GM18868 (cell line): ENCODE measurements around the gene VEZF1.

ENCODE experiments used
- ATAC-seq: cut with Tn5 transposase; IDR thresholded peaks from one replicate; pipeline ENCODE4 v1.9.1; 2021; ENCODE audit warnings: mild to moderate bottlenecking, moderate library complexity; ENCODE audit not compliant: unreplicated experiment

Gene VEZF1

DNA sequence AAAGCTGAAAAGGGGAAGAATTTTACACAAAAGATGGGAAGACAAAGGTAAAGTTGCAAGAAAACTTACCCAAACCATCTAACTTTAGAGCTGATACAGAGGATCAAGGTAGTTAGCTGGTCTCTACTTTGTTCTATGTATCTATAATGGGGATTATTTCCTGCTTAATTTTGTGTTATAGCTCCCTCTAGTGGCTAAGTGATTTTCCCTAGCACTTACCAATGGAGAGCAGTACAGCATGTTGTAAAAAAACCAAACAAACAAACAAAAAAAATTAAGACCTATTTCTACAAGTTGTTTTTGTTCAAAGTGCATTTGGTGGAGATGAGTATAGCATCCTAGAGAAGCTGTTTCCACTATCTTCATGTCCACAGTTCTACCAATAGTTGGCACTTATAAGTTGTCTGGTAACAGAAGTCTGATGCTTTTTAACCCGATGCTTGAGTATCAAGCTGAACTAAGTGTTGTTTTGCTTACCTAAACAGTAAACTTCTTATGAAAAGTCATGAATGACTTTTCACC, 11.5 kb upstream of the VEZF1 start:
- ATAC-seq = peak; percentile 55

DNA sequence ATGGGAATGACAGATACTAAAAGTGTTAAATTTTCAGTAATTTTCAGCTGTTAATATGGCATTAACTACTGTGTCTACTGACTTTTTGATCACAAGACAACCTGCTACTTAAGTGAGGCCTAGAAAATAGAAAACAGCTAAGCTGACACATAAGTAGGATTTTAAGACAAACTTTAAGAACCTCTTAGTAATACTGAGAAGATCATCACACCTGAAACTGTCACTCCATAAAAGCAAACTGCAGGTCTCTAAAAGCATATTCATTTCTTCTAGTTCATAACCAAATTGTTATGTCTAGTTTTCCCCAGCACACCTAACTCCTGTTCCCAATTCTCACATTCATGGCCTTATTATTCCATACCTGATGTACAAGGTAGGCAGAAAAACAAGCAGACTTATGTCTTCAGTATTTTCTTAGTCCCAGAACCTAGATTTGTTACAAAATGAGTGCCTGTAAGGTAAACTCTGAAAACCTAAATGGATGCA, 11.0 kb upstream of the VEZF1 start:
- no peak for ATAC-seq

DNA sequence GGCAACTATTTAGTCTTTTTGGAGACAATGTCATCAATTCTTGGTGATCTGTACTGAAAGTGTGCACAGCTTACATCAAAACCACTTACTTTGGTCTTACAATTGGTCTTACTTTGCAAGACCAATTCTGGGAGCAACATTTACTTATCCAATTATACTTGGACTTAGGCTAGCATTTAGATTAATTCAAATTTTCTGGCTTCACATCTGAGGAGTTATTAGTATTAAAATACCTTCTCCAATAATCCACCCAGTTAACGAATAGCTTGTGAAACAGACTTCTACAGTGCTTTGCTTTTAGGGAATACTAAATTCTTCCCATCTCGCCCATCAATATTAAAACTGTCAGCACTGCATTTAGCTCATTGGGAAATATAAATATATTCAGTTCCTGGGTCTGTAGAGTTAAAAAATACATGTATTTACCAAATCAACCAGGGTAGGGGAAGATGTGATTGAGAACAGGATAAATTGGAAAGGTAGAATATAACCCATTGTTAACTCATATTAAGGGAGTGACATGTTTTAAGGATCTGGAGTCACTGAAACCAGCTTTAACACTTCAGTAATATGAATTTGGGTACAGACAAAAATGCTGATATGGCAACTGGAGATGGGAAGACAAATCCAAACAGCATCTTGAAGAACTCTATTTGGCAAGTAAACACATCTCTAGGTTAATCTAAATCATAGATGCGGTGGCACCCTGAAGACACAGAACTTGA, 9.2 kb upstream of the VEZF1 start:
- ATAC-seq = no peak

DNA sequence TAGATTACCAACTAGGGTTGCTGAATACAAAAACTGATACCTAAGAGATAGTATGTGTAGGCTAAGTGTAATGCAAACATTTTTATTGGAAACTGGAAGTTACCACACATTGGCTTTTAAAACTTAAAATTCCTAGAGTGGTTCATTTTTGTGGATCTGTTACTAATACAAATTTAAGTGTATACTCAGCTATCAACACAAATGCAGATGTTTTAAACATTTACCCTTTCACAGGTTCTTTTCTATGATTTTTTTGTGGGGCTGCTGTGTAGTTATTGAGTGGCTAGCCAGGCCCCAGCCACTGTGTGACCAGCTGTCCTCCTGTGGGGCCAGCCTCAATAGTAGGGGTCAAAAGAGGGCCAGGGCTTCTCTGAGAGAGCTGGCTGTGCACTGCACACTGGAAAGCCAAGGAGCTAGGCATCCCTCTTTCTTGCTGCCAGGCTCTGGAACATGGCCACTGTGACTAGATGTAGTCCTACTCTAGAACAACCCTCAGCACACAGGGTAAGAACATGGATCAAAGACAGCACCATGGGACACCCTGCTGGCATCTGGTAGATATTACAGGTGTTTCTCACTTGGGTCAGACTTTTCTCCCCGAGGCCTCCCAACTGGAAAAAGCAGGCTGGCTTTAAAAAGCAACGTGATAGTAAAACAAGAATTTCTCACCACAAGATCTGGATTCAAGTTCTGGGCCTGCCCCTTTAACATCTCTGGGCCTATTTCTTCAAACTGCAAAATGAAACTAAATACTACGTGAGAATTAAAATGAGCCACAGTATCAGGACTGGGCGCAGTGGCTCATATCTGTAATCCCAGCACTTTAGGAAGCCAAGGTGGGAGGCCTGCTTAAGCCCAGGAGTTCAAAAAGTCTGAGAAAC, 7.3 kb upstream of the VEZF1 start:
- ATAC-seq = peak; percentile 75

DNA sequence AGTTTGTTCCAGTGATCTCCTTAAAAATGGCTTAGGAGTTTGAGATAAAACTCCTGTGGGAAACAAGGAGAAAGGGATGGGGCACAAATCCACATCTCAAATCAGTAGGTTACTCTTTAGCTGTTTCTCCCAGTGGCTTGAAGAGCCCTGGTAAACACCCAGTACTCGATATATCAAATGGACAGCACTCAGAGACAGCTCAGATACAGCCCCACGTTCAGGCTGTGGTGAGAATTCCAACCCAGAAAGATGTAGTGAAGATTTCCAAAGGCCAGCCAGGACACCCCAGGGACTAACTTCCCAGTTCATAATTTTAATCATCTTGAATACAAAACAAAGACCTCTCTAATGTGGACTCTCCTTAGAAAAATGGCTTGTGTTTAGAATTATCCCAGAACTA, 6.4 kb upstream of the VEZF1 start:
- ATAC-seq = no peak

DNA sequence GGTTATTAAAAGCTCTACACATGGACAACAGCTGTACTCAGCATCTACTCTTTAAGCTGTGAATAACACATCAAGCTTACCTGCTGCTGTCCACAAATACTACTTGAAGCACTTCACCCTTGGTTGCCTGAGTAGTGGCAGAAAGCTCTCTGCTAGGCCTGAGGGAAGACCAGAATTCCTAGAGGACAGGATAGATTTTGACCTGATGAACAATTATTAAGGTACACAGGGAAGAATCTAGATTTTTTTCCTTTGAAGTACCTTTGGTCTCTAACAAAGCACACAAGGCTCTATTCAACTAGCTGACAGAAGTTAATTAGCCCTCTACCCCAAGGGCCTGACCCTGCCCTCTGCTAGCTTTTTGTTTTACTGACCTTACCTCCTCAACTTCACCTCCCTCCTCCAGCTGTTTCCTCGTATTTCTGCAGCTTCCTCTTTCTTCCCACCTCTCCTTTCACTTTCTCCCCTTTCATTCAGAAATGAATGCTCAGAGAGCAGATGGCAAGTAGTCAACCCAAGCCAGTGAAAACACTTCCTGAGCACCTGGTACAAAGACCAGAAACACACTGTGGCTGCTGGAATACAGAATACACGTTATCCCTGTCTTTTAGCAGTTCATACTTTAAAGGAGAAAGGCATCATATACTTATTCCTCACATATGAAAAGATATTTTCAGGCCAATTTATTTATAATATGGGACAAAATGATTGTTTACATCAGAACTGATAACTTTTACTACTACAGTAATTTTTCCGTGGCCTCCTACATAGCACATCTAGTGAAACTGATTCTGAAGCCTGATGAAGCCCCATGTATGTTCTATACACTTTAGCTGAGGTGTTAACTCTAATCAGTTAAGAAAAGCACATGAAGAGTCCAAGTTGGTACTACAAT, 5.7 kb upstream of the VEZF1 start:
- ATAC-seq = no peak

DNA sequence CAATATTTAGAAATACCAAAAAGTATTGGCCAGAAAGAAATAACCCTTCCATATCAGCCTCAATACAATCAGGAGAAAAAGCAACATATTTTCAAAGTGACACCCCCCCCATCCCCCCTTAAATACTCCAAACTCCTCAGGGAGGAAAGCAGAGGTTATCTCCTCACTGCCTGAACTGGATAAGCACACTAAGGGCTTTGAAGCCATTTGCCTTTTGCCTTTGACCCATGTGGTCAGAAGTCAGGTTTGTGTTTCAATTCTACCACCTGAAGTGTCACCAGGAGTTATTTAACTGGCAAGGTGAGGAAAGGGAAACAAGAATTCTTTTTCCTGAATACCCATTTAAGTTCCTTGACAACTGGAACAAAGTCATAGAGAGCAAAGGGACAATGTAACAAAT, 3.5 kb upstream of the VEZF1 start:
- no peak for ATAC-seq

DNA sequence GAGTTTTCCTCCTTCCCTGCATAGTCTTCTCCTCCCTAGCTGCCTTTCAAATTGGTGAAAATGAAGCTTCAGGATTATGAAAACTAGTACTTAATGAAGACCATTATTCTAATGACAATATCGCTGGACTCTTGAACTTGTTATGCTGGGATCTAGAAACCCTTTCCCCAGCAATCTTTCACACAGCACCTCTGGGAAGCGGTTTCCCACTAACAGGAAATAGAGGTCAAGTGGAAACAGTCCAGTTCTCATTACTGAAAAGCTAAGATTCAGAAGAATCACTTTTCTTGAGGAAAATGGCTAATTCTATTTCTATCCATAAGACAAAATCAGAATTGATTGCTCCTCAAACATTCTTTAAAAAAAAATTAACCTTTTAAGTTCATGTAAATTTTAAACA, 2.0 kb upstream of the VEZF1 start:
- ATAC-seq = no peak

DNA sequence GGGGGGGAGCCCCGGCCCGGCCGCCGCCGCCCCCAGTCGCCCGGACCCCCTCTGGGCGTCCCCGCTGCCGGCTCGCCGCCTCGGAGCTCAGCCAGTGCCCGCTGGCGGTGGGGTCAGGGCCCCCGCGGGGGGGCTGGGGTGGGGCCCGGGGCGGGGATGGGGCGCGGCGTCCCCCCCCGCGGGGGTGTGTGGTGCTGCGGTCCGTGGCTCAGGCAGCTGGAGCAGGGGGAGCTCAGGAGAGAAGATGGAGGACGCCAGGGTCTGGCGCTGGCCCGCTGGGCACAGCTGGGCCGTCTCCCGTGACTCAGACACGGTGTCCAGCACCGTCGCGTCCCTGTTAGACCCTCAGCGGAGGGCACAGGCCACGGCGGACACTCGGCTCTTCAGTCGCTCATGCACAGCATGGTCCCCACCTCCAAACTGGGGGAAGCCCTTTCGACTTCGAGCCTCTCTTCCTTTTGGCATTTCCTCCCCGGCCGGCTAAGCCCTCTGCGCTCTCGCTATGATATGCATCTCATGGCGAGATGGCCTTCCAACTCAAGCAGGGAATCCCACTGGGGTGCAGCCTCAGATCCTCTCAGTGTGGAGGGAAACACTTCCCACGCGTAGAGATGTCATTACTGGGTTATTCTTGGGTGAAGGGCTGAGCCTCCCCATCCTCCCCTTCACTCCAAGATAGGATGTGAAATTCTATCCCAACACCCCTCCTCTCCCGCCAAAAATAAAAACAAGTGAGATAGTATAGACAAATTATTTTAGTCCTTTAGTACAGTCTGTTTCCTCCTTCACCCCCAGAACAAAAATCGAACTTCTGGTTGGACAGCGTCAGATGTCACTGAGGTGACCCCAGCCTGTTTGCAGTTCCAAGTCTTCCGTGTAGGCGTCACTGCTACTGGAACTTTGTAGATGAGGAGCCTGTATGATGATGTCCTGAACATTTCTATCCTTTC, 522 bp upstream of the VEZF1 start:
- peak; percentile 74 for ATAC-seq

DNA sequence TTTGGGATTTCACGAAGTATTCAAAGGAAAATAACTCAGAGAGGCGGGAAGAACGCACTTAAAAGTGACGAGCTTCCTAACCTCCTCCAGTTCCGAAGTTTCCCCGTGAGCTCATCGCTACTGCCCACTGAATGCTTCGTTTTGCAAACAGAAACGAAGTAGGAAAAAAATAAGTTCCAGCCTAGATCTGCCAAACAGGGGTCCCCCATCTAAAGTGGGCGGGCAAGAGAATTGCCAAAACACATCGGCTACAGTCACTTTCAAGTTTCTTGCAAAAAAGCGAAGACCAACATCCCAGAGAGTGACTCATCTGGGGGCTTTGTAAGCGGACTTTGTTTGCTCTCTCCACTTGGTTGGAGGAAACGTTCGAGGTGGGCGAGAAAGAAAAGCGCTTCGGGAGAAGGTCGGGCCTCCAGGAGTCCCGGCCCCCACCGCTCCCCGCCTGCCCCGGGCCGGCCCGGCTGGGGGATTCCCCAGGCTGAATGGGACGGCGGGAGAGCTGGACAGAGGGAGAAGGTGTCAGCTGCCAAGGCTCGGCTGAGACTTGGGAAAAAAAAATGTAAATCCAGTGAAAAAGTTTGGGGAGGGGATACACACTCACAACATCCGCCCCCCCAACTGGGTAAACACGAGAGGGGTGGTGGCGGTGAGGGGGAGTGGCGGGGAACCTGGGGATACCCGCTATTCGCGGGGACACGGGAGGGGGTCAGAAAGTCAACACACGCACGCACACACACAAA, 1.0 kb downstream of the VEZF1 start:
- peak; percentile 15 for ATAC-seq

DNA sequence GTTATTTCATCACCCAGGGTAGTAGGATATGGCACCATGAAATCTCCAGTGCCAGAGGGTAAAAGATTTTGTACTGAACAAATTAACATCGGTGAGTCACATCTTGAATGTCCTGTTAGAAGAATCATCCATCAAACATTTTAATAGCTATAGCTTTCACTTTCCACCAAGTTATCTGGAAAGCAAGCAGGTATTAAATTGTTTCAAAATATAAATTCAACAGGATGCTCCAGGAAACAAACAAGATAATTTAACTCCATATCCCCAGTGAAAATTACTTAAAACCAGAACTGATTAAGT, 2.4 kb downstream of the VEZF1 start:
- no peak for ATAC-seq

DNA sequence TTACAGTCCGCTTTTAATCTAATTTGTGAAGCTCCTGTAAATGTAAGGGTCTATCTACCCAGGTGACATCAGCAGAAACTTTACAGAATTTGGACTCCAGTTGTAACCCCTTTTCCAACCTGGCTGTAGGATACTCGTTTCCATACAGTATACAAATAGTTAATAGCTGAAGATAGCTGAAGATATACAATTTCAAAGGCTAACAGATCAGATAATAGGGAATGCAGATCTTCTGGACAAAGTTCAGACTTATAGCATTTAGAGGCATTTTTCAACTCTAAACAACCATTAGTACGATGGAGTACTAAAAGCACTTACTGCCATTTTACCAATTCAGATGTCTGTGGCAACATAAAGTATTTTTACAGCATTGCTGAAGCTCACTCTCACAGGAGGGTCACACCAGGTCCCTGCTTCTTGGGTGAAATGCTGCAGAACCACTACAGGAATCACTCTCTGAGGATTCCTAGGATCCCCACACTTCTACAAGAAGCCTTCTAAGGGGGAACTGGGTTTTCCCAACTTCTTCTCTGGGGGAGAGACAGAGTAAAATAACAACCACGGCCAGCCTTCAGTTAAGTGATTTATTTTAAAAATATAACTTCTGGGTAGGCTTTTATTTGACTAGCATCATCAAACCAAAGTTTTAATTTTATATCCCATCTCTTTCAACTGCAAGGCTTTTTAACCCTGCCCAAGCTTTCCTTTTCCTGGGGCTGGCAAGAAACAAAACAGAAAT, 2.9 kb downstream of the VEZF1 start:
- no peak for ATAC-seq

DNA sequence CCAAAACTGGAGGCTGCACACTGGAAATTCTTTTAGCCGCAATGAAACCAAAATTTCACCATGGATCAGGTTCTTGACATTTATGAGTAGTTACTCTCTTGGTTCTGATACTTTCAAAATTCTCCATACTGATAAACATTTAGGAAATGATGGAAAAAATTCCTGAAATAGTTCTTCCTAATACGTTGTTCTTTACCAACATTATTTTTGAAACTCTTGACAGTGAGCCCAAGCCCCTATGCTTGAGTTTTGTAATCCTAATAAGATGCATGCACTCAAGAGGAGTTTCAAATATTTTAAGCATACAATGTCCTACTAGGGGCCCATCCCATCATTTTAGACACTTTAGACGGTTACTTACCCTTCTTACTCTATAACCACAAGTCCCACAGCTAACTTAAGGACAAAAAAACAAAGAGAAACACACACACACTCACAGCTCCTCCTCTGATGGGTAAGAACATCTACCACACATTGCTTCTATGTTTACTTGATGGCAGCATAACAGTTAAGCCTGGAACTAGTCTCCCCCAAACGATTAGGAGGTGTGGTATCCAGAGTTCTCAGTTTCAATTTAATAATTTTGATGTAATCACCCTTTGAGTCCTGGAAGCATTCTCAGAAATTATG, 3.7 kb downstream of the VEZF1 start:
- ATAC-seq = no peak

DNA sequence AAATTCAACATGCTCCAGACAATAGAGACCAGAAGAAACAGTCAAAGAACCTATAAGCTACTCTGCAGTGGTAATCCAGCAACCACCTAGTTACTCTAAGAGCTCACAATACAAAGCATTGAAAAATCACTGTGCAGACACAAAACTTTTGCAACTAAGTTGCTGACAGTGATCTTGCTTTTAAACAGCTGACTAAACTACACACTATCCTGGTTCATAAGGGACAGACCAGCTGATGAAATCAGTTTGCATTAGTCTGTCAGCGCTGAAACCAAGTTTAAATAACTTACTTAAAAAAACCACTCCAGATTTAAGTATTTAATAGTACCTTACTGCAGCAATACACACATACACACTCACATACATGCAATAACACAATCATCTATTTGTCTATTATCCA, 4.6 kb downstream of the VEZF1 start:
- no peak for ATAC-seq

DNA sequence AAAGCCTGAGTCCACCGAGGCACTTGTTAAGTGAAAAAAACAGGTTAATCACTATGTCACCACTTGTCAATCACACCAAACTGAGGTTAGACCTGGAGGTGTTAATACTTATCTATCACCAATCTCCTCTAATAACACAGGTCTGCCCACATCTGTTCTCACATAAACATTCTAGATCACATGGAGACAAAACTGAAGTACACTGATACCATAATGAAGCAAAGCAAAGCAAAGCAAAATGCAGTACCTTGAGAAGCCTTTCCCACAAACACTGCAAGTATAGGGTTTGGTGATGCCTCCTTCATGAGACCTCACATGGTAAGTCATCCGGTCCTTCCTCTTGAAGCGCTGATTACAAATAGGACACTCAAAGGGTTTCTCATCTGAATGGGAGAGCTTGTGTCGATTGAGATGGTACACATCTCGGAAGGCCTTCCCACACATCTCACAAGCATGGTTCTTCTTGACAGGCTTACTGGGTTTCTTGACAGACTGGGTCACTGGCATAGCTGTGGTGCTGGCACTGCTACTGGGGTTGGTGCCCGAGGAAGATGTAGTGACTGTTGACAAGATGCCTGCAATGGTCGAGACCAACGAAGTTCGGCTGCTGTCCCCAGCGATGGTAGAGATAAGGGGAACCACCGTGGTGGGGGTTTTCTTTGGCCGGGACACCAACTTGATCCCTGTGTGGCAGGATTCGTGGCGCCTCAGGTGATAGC, 5.4 kb downstream of the VEZF1 start:
- ATAC-seq = no peak

DNA sequence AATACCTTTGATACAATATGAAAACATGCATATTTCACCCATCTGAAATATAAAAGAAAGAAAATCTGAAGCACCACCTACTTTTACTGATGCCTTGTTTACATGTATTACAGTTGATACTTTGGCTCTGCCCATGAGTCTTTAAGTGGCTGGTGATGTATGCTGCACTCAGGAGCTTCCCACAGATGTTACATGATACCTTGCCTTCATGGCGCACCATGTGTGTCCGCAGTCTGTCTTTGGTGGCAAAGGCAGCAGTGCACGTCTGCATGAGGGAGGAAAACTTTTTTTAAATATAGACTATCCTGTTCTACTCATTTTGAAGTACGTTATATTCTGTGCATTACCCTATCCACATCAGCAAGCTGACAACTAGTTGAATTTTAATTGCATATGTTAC, 7.5 kb downstream of the VEZF1 start:
- no peak for ATAC-seq

DNA sequence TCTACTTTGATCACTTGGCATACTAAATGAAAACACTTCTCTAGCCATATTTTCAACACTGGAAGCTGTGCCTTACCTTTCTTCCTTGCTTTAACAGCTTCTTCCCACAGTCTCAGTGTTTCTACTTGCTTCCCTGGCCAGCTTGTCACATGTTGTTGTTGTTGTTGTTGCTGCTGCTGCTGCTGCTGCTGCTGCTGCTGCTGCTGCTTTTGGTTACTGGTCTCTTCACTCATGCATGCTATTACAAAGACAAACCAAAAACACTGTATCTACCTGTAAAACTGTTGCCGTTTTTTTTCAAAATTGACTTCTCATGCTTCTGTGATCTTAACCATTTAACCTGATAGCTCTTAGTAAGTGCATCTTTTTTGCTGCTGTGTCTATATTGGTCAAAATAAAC, 9.0 kb downstream of the VEZF1 start:
- ATAC-seq = no peak

DNA sequence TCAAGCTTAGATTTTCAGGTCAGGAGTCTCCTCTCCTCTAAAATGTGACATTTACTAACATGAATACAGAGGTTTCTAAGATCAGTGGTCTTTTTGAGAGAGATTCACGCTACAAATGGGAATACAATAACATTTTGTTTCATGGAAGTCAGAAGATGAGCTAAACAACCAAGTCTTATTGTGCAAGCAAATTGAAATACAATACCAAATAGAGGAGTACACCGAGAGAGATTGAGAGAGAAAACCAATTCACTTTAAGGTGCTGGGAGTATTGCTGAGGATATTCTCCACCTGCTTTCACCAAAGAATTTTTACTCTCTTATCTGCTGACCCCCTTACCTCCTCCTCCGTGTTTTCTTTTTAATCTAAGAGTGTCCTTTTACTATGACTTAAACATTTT, 11.5 kb downstream of the VEZF1 start:
- no peak for ATAC-seq
